ENCODE measurements around the gene PKD2. TPM values are rescaled to one million over a fixed set of nuclear protein-coding genes. Genes with fewer than 3 reads are reported as not detected.

PKD2 gene
- total and polyA plus RNA-seq, 2 of the 13 experiments (the other 11 are each of a cell fraction or from before 2014, with no cell fraction given): 5.6 to 9.1 TPM

GRCh38 chr4:87982036-87982435, 25.4 kb upstream of the PKD2 start:
- intact Hi-C loops (cut with micrococcal nuclease; ENCODE audit: unreplicated experiment) (no loop called here), in situ Hi-C loops (cut with HindIII; ENCODE audit: extremely low pct_ligation_motif_present, low pct_unique_long_range_greater_than_20kb) (loop anchor here (25.0 kb wide), 2 partner anchors 295 to 445 kb away; partner anchors contain the start of gene SPARCL1)
- ChIA-PET CTCF (ENCODE audit: low intra/inter-chr PET ratio, low total read pairs) (no interaction called here), POLR2A (no interaction called here)
- FAIRE-seq: no peak
- TF ChIP-seq ZGPAT (CRISPR knock-in tag; IDR thresholded peaks at IDR 0.05) (no peak), RBFOX2 (IDR thresholded peaks at IDR 0.05; ENCODE audit: low read depth, low read length) (peak; percentile 0; the same call in 1 of the 2 replicates)
- Histone ChIP-seq H3K4me3 (replicated peaks in 1 of 3; ENCODE audit: insufficient read depth in 1 of 3, low read depth in 2 of 3, low read length in 3 of 3) (no peak overlapping the region), H3K4me2 (ENCODE audit: low read depth, low read length) (no peak overlapping the region), H2AFZ (ENCODE audit: low read length) (no peak overlapping the region), H3K9me3 (ENCODE audit: low read length) (no peaks in the 10 kb centered on the region), H3K27me3 (ENCODE audit: control insufficient read depth in 1 of 2, insufficient read depth in 2 of 2, low read length in 2 of 2) (no peaks in the 10 kb centered on the region; a peak in 1 of 5 replicates), H3K36me3 (replicated peaks in 1 of 2; ENCODE audit: control insufficient read depth in 1 of 2, insufficient read depth in 2 of 2, low read length in 2 of 2) (peaks cover 3 to 17% of the 10 kb centered on the region in 2 experiments; a peak in 4 of 5 replicates), H4K20me1 (ENCODE audit: insufficient read depth, low read length) (no peaks in the 10 kb centered on the region), H3K4me1 (ENCODE audit: insufficient read depth, low read length) (peaks cover 24% of the 10 kb centered on the region), H3K27ac (ENCODE audit: extremely low read length, insufficient read depth, low read length) (no peak overlapping the region), H3K79me2 (ENCODE audit: insufficient read depth, low read length) (peaks cover under 1% of the 10 kb centered on the region), H3K9ac (ENCODE audit: insufficient read depth, low read depth, low read length) (no peak overlapping the region)
- no TSS peak for BruUV-seq (replicated peaks)
- ATAC-seq: no peak
- 90% methylated on average over 1 of the region's 1 CpG for whole genome bisulfite sequencing (ENCODE audit: low lambda C conversion rate)
- DNase-seq (ENCODE audit: low spot score): no peak

- TSS peak; percentile 86 for BruUV-seq (replicated peaks)
- H3K4me3 ChIP-seq (replicated peaks in 1 of 3; ENCODE audit: insufficient read depth in 1 of 3, low read depth in 2 of 3, low read length in 3 of 3): no peak overlapping the region
- in situ Hi-C loops (cut with HindIII; ENCODE audit: extremely low pct_ligation_motif_present, low pct_unique_long_range_greater_than_20kb): loop anchor here (25.0 kb wide), 2 partner anchors 295 to 445 kb away; partner anchors contain the start of gene SPARCL1
- POLR2A ChIA-PET: no interaction called here
- intact Hi-C loops (cut with micrococcal nuclease; ENCODE audit: unreplicated experiment): no loop called here
- ATAC-seq: no peak
- CTCF ChIA-PET (ENCODE audit: low intra/inter-chr PET ratio, low total read pairs): no interaction called here
- H3K36me3 ChIP-seq (replicated peaks in 1 of 2; ENCODE audit: control insufficient read depth in 1 of 2, insufficient read depth in 2 of 2, low read length in 2 of 2): peaks cover 3 to 17% of the 10 kb centered on the region in 2 experiments; a peak in 4 of 5 replicates
- no peak overlapping the region for H3K9ac ChIP-seq (ENCODE audit: insufficient read depth, low read depth, low read length)
- H4K20me1 ChIP-seq (ENCODE audit: insufficient read depth, low read length): no peaks in the 10 kb centered on the region
- no peak for FAIRE-seq
- H3K27ac ChIP-seq (ENCODE audit: extremely low read length, insufficient read depth, low read length): no peak overlapping the region
- H2AFZ ChIP-seq (ENCODE audit: low read length): no peak overlapping the region
- H3K9me3 ChIP-seq (ENCODE audit: low read length): no peaks in the 10 kb centered on the region
- TF ChIP-seq POLR2G (IDR thresholded peaks at IDR 0.05; ENCODE audit: low read depth, low read length) (0 out of 2 replicates have a peak, but pooled peaks have one; percentile 24), ZNF3 (CRISPR knock-in tag; IDR thresholded peaks at IDR 0.05) (no peak), RBM22 (optimal IDR thresholded peaks at IDR 0.05; ENCODE audit: low read length) (peak; percentile 45), MTA3 (CRISPR knock-in tag; IDR thresholded peaks at IDR 0.05) (no peak), RBFOX2 (IDR thresholded peaks at IDR 0.05; ENCODE audit: low read depth, low read length) (0 out of 2 replicates have a peak, but pooled peaks have one; percentile 13)
- H3K79me2 ChIP-seq (ENCODE audit: insufficient read depth, low read length): no peaks in the 10 kb centered on the region
- DNase-seq (ENCODE audit: low spot score): no peak
- H3K4me2 ChIP-seq (ENCODE audit: low read depth, low read length): no peak overlapping the region
- WGBS (ENCODE audit: low lambda C conversion rate): 91% methylated on average over 13 of the region's 13 CpGs
- H3K4me1 ChIP-seq (ENCODE audit: insufficient read depth, low read length): peaks cover 20% of the 10 kb centered on the region
- H3K27me3 ChIP-seq (ENCODE audit: control insufficient read depth in 1 of 2, insufficient read depth in 2 of 2, low read length in 2 of 2): no peaks in the 10 kb centered on the region; a peak in 2 of 5 replicates
Measured at GRCh38 chr4:87982446-87983010, 24.9 kb upstream of the PKD2 start.

All from HepG2 (cell line).